ENCODE results near the gene PLEKHM2. TPM values are rescaled to one million over a fixed set of nuclear protein-coding genes. Genes with fewer than 3 reads are reported as not detected.

Gene PLEKHM2
- total RNA-seq, 1 donor from 2014 or later: 71.2 TPM

- no peak for DNase-seq (ENCODE audit: low spot score)
These were observed 55.1 kb downstream of the PLEKHM2 start for GRCh38 chr1:15739259-15739658.

GRCh38 chr1:15739745-15740144 lies 55.6 kb downstream of the PLEKHM2 start:
- no peak for DNase-seq (ENCODE audit: low spot score)

- peak; percentile 83 for DNase-seq (ENCODE audit: low spot score)
These were observed 57.1 kb downstream of the PLEKHM2 start for GRCh38 chr1:15740924-15741850.

GRCh38 chr1:15742339-15742801 lies 58.2 kb downstream of the PLEKHM2 start, which contains the start of gene TMEM82:
Gene TMEM82 (plus strand): TSS chr1:15742499. CDS start chr1:15742560, 61 bp downstream.
- no peak for DNase-seq (ENCODE audit: low spot score)

GRCh38 chr1:15744122-15744679 lies 60.1 kb downstream of the PLEKHM2 start:
- no peak for DNase-seq (ENCODE audit: low spot score)

GRCh38 chr1:15747378-15747777 lies 63.3 kb downstream of the PLEKHM2 start:
- no peak for DNase-seq (ENCODE audit: low spot score)

- no peak for DNase-seq (ENCODE audit: low spot score)
These were observed 64.1 kb downstream of the PLEKHM2 start for GRCh38 chr1:15748264-15748663.

GRCh38 chr1:15748690-15749398 lies 64.7 kb downstream of the PLEKHM2 start:
- DNase-seq (ENCODE audit: low spot score): no peak

- DNase-seq (ENCODE audit: low spot score): no peak
These were observed 65.5 kb downstream of the PLEKHM2 start for GRCh38 chr1:15749399-15750291.

GRCh38 chr1:15750924-15751323 lies 66.8 kb downstream of the PLEKHM2 start:
- DNase-seq (ENCODE audit: low spot score): no peak

GRCh38 chr1:15751717-15752116 lies 67.6 kb downstream of the PLEKHM2 start:
- DNase-seq (ENCODE audit: low spot score): no peak

- DNase-seq (ENCODE audit: low spot score): no peak
These were observed 69.7 kb downstream of the PLEKHM2 start for GRCh38 chr1:15753776-15754175.

- DNase-seq (ENCODE audit: low spot score): no peak
These were observed 71.0 kb downstream of the PLEKHM2 start for GRCh38 chr1:15755021-15755645.

GRCh38 chr1:15755646-15756040 lies 71.5 kb downstream of the PLEKHM2 start:
- no peak for DNase-seq (ENCODE audit: low spot score)

- DNase-seq (ENCODE audit: low spot score): peak; percentile 73
These were observed 72.3 kb downstream of the PLEKHM2 start for GRCh38 chr1:15756143-15757015.

- DNase-seq (ENCODE audit: low spot score): no peak
These were observed 73.0 kb downstream of the PLEKHM2 start for GRCh38 chr1:15757016-15757543.

- DNase-seq (ENCODE audit: low spot score): no peak
These were observed 73.6 kb downstream of the PLEKHM2 start for GRCh38 chr1:15757575-15758342.

- no peak for DNase-seq (ENCODE audit: low spot score)
These were observed 74.3 kb downstream of the PLEKHM2 start, which contains the start of gene FBLIM1 for GRCh38 chr1:15758343-15758931. Gene FBLIM1 (plus strand): TSS chr1:15758795. CDS start chr1:15764984, 6,189 bp downstream.

Data from mucosa of gallbladder (tissue), 1 donor.